Vagina (tissue), 2 donors: Measurements from ENCODE around the gene CHRNA1. TPM values are rescaled to one million over a fixed set of nuclear protein-coding genes. Genes with fewer than 3 reads are reported as not detected.

Experiments used
- DNase-seq, 2 donors: peaks; one replicate each; pipeline ENCODE4 v3.0.0-alpha.2; 2017; ENCODE audit errors: extremely low spot score in 2 of 2
- H3K27ac ChIP-seq: fragments of 200-600 bp; sonication (generic); one replicate; pipeline ENCODE4 v1.5.1; 2019
- H3K27me3 ChIP-seq: fragments of 200-600 bp; sonication (generic); one replicate; pipeline ENCODE4 v1.5.1; 2019
- H3K36me3 ChIP-seq, 2 donors: fragments of 200-600 bp; sonication (generic); one replicate each; pipeline ENCODE4 v1.5.1; 2017 to 2019
- H3K4me1 ChIP-seq: fragments of 200-600 bp; sonication (generic); one replicate; pipeline ENCODE4 v1.5.1; 2019
- H3K4me3 ChIP-seq, 2 donors: fragments of 200-600 bp; sonication (generic); 1 replicate in 1 of 2; 2 replicates in 1 of 2; pipeline ENCODE4 v1.5.1; 2016 to 2019
- H3K9me3 ChIP-seq: fragments of 200-600 bp; sonication (generic); one replicate; pipeline ENCODE4 v1.5.1; 2019
- POLR2A ChIP-seq, 2 donors: fragments of 450-650 bp; IDR thresholded peaks; one replicate each; pipeline ENCODE4 v1.6.1; 2017; ENCODE audit warnings: antibody characterized with exemption in 2 of 2, mild to moderate bottlenecking in 2 of 2, moderate library complexity in 2 of 2
- POLR2AphosphoS5 ChIP-seq, 2 donors: sonication (generic); formaldehyde crosslinking; IDR thresholded peaks; one replicate each; pipeline ENCODE4 v1.9.0; 2017; ENCODE audit warnings: antibody characterized with exemption in 2 of 2, mild to moderate bottlenecking in 2 of 2, low read depth in 1 of 2; ENCODE audit not compliant: insufficient read depth in 1 of 2
- intact Hi-C: fragments of 100-400 bp; cut with DNase I; formaldehyde crosslinking; loops from one replicate; pipeline ENCODE4 v1.15.1; 2023
- total RNA-seq: library from RNA; depleted of rRNA; stranded (reverse); fragments of >200 nt; gene quantifications from one replicate; pipeline ENCODE4 v1.2.3, GENCODE V29; 2016
- TF ChIP-seq, protein P1 (sequence below), 3 experiments: fragments of 450-650 bp in 2 of 3; fragments of 200-600 bp in 1 of 3; sonication (generic) in 1 of 3; IDR thresholded peaks; one replicate each; pipeline ENCODE4 v1.5.1; 2017 to 2019; ENCODE audit warnings: antibody characterized with exemption in 3 of 3, mild to moderate bottlenecking in 2 of 3, moderate library complexity in 2 of 3

The CHRNA1 gene
- total RNA-seq, 1 donor from 2014 or later, result not detected

DNA sequence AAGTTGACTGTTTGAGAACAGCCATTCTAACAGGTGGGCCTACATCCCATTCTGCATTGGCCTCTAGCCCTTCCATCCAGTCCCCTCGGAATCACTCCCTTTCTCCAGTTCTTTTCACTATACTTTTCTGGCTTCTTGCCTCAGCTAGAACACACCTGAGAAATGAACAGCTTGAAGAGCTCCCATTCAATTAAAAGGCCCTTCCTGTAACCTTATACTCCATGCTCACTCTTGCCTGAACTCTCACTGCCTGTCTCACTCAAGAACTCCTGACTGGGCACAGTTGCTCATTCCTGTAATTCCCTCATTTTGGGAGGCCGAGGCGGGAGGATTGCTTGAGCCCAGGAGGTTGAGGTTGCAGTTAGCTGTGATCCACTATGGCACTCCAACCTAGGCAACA is 23.6 kb downstream of the CHRNA1 start:
- DNase-seq, result no peak
- Histone ChIP-seq H3K4me3 (no peak overlapping the region), H3K9me3 (no peaks in the 10 kb centered on the region), H3K27ac (no peak overlapping the region), H3K27me3 (no peaks in the 10 kb centered on the region), H3K4me1 (no peaks in the 10 kb centered on the region), H3K36me3 (no peaks in the 10 kb centered on the region)
- intact Hi-C loops, result no loop called here
- TF ChIP-seq, protein P1, sequence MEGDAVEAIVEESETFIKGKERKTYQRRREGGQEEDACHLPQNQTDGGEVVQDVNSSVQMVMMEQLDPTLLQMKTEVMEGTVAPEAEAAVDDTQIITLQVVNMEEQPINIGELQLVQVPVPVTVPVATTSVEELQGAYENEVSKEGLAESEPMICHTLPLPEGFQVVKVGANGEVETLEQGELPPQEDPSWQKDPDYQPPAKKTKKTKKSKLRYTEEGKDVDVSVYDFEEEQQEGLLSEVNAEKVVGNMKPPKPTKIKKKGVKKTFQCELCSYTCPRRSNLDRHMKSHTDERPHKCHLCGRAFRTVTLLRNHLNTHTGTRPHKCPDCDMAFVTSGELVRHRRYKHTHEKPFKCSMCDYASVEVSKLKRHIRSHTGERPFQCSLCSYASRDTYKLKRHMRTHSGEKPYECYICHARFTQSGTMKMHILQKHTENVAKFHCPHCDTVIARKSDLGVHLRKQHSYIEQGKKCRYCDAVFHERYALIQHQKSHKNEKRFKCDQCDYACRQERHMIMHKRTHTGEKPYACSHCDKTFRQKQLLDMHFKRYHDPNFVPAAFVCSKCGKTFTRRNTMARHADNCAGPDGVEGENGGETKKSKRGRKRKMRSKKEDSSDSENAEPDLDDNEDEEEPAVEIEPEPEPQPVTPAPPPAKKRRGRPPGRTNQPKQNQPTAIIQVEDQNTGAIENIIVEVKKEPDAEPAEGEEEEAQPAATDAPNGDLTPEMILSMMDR (IDR thresholded peaks at IDR 0.05), result no peak
- no peak for TF ChIP-seq POLR2AphosphoS5 (IDR thresholded peaks at IDR 0.05; ENCODE audit: insufficient read depth in 1 of 2, low read depth in 1 of 2)
- TF ChIP-seq POLR2A (IDR thresholded peaks at IDR 0.05), result no peak

DNA sequence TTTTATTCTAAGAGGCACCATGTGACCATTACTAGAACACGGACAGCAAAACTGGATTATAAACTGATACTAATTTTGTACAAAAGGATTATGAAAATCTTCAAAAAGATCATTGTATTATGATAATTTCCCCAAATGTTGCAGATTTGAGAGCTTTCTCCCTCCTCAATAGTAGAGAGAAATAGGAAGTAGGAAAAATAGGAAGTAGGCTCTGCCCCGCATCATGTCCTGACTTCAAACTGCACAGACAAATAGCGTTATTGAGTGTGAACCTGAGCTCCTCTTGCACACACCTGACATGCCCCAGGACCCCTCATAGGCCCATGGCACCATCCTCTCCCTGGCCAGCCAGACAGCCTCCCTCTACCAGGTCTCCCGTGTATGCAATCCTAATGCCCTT is 25.4 kb downstream of the CHRNA1 start:
- TF ChIP-seq POLR2A (IDR thresholded peaks at IDR 0.05) (no peak), POLR2AphosphoS5 (IDR thresholded peaks at IDR 0.05; ENCODE audit: insufficient read depth in 1 of 2, low read depth in 1 of 2) (no peak)
- TF ChIP-seq, protein P1 (IDR thresholded peaks at IDR 0.05), result no peak
- intact Hi-C loops, result no loop called here
- DNase-seq, result no peak

DNA sequence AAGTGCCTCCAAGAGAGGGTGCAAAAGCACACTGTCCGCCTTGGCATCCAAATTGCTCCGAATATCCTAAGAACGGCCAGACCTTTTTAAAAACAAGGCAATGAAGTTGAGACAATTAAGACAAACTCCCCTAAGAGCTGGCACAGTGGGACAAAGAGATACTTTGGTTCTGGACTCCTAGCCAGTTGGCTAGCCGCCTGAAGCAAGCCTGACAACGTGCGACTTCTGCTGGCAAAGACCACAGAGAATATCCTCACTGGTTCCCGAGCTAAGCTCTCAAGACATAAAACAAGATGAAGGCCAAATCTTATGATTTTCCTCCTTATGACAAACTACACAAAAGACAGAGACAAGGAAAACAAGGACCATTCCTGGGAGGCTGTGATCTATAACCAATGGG is 32.7 kb downstream of the CHRNA1 start:
- DNase-seq, result no peak

More for the DNA sequence above, 25.4 kb downstream of the CHRNA1 start:
- Histone ChIP-seq H3K27me3 (no peaks in the 10 kb centered on the region), H3K27ac (no peak overlapping the region), H3K4me1 (no peaks in the 10 kb centered on the region), H3K4me3 (no peak overlapping the region), H3K9me3 (no peaks in the 10 kb centered on the region), H3K36me3 (no peaks in the 10 kb centered on the region)

DNA sequence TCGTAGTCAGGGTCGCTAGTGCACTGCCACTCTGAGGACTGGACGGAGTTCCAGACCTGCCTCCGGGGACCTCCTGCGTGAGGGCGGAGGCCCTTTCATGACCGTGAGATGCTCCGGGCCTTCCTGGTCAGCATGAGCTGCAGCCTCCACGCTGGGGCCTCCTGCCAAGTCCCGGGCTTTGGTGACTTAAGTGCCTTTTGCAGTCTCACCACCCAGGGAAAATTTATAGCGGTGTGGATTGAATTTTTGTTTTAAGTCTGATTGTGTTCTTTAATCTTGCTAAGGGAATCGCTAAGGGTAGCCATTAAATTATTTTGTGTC is 33.6 kb downstream of the CHRNA1 start:
- Histone ChIP-seq H3K27ac (no peak overlapping the region), H3K36me3 (no peaks in the 10 kb centered on the region), H3K4me1 (peaks cover 8% of the 10 kb centered on the region), H3K9me3 (no peaks in the 10 kb centered on the region), H3K4me3 (peak overlapping the region in 1 of 2 donors; percentile 47), H3K27me3 (no peaks in the 10 kb centered on the region)
- TF ChIP-seq POLR2AphosphoS5 (IDR thresholded peaks at IDR 0.05; ENCODE audit: insufficient read depth in 1 of 2, low read depth in 1 of 2) (no peak), POLR2A (IDR thresholded peaks at IDR 0.05) (no peak)
- TF ChIP-seq, protein P1 (IDR thresholded peaks at IDR 0.05), result no peak
- intact Hi-C loops, result loop anchor here (1.0 kb wide), 1 partner anchor 47 kb away; no protein-coding TSS in a partner anchor
- no peak for DNase-seq

More for the DNA sequence above, 32.7 kb downstream of the CHRNA1 start:
- Histone ChIP-seq H3K4me1 (peaks cover 8% of the 10 kb centered on the region), H3K27me3 (no peaks in the 10 kb centered on the region), H3K4me3 (no peak overlapping the region), H3K9me3 (no peaks in the 10 kb centered on the region), H3K36me3 (no peaks in the 10 kb centered on the region), H3K27ac (no peak overlapping the region)
- intact Hi-C loops, result no loop called here
- TF ChIP-seq, protein P1 (IDR thresholded peaks at IDR 0.05), result no peak
- no peak for TF ChIP-seq POLR2A (IDR thresholded peaks at IDR 0.05)
- no peak for TF ChIP-seq POLR2AphosphoS5 (IDR thresholded peaks at IDR 0.05; ENCODE audit: insufficient read depth in 1 of 2, low read depth in 1 of 2)

DNA sequence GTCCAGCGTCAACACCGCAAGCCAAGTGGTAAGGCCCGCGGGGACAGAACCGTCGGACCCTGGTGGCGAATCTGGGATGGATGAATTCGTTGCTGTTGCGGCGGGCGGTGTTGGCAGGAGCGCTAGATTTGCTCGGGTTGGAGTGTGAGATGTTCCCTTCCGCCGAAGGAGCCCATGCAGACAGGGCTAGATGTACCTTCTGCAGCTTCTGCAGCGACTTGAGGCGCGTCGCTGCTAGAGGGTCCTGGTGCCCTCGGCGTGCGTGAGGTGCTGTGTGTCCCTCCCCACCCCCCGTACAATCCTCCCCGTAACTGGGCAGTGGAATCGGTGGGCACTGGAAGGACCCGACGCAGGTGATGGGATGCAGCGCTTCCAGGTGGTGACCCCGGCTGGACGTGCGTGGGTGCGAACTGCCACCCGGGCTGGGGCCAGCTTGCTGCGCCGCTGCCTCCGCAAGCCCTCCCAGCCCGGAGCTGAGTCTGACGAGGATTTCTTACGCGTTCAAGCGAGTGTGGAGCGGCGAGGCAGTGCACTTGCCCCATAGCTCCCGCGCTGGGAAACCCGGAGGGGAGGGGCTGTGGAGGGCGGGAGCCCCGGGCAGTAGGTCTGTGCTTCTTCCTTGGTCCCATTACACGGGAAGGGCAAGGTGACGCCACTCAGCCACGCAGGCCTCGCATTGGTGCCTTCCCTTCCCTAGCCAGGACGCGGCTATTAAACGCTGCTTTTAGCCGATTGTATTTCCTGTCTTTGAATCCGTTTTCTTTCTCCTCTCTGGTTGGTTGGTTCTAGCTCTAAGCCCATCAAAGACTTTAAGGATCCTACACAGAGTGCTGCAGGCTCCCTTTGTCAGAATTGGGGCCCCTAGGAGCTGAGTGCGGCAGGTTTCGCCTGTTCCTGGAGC is 34.2 kb downstream of the CHRNA1 start:
- TF ChIP-seq, protein P1 (IDR thresholded peaks at IDR 0.05), result no peak
- TF ChIP-seq POLR2AphosphoS5 (IDR thresholded peaks at IDR 0.05; ENCODE audit: insufficient read depth in 1 of 2, low read depth in 1 of 2), result no peak
- Histone ChIP-seq H3K4me1 (peaks cover 8% of the 10 kb centered on the region), H3K27ac (no peak overlapping the region), H3K4me3 (peak overlapping the region; percentile 39 to 47), H3K27me3 (no peaks in the 10 kb centered on the region), H3K36me3 (no peaks in the 10 kb centered on the region), H3K9me3 (no peaks in the 10 kb centered on the region)
- no peak for DNase-seq
- intact Hi-C loops, result loop anchor here (1.0 kb wide), 1 partner anchor 47 kb away; no protein-coding TSS in a partner anchor
